Liver (tissue), 9 donors: ENCODE data around the gene CARS2. TPM values are rescaled to one million over a fixed set of nuclear protein-coding genes. Genes with fewer than 3 reads are reported as not detected.

Source experiments
- DNase-seq: peaks from one replicate; pipeline ENCODE4 v3.0.0-alpha.2; 2017; ENCODE audit warnings: low spot score
- H3K27ac ChIP-seq, 2 donors: one replicate each; pipeline ENCODE4 v1.7.0; 2013; ENCODE audit warnings: inconsistent platforms in 2 of 2, low read length in 2 of 2, control low read depth in 1 of 2, low read depth in 1 of 2, mild to moderate bottlenecking in 1 of 2
- H3K27me3 ChIP-seq, 4 donors: one replicate each; pipeline versions ENCODE4 v1.6.1 to v1.7.0; 2013; ENCODE audit warnings: low read length in 3 of 4, inconsistent platforms in 1 of 4, mild to moderate bottlenecking in 1 of 4, moderate library complexity in 1 of 4; ENCODE audit not compliant: control insufficient read depth in 4 of 4, insufficient read depth in 4 of 4
- H3K36me3 ChIP-seq, 4 donors: one replicate each; pipeline versions ENCODE4 v1.6.1 to v1.7.0; 2013; ENCODE audit warnings: low read length in 3 of 4, mild to moderate bottlenecking in 3 of 4, low read depth in 1 of 4, moderate library complexity in 1 of 4; ENCODE audit not compliant: control insufficient read depth in 4 of 4, insufficient read depth in 3 of 4
- H3K4me1 ChIP-seq, 4 donors: one replicate each; pipeline versions ENCODE4 v1.6.1 to v1.7.0; 2013; ENCODE audit warnings: low read length in 3 of 4, mild to moderate bottlenecking in 3 of 4, moderate library complexity in 1 of 4; ENCODE audit not compliant: control insufficient read depth in 4 of 4, insufficient read depth in 4 of 4
- H3K4me3 ChIP-seq, 3 donors: one replicate each; pipeline versions ENCODE4 v1.6.1 to v1.7.0; 2013; ENCODE audit warnings: low read length in 3 of 3, control low read depth in 1 of 3, low read depth in 1 of 3, mild to moderate bottlenecking in 1 of 3
- H3K9ac ChIP-seq, 2 donors: one replicate each; pipeline ENCODE4 v1.7.0; 2013; ENCODE audit warnings: low read length in 2 of 2, mild to moderate bottlenecking in 2 of 2, moderate library complexity in 2 of 2, control low read depth in 1 of 2, low read depth in 1 of 2
- H3K9me3 ChIP-seq, 4 donors: one replicate each; pipeline versions ENCODE4 v1.6.1 to v1.7.0; 2013; ENCODE audit warnings: low read length in 3 of 4; ENCODE audit not compliant: control insufficient read depth in 4 of 4
- ATF3 ChIP-seq: IDR thresholded peaks from 2 replicates; pipeline ENCODE4 v1.6.1; 2016; ENCODE audit warnings: antibody characterized with exemption
- CTCF ChIP-seq: fragments of 150-350 bp; IDR thresholded peaks from 2 replicates; pipeline ENCODE4 v1.5.1; 2017; ENCODE audit warnings: improper control_type of control experiment, low read depth, low read length; ENCODE audit not compliant: missing input control
- EGR1 ChIP-seq, 2 donors: IDR thresholded peaks; 2 replicates each; pipeline ENCODE4 v1.6.1; 2016 to 2018; ENCODE audit warnings: antibody characterized with exemption in 2 of 2, low read depth in 2 of 2
- FOXA1 ChIP-seq: IDR thresholded peaks from 2 replicates; pipeline ENCODE4 v1.6.1; 2016; ENCODE audit warnings: antibody characterized with exemption
- JUND ChIP-seq, 2 donors: IDR thresholded peaks; 2 replicates each; pipeline ENCODE4 v1.6.1; 2016; ENCODE audit warnings: antibody characterized with exemption in 2 of 2
- NR2F2 ChIP-seq: IDR thresholded peaks from 2 replicates; pipeline ENCODE4 v1.6.1; 2016; ENCODE audit warnings: antibody characterized with exemption
- SP1 ChIP-seq: IDR thresholded peaks from 2 replicates; pipeline ENCODE4 v1.6.1; 2018; ENCODE audit warnings: antibody characterized with exemption, mild to moderate bottlenecking
- TAF1 ChIP-seq: conservative IDR thresholded peaks from 2 replicates; pipeline ENCODE4 v1.6.1; 2016; ENCODE audit warnings: antibody characterized with exemption, mild to moderate bottlenecking
- YY1 ChIP-seq: IDR thresholded peaks from 2 replicates; pipeline ENCODE4 v1.6.1; 2016; ENCODE audit warnings: antibody characterized with exemption, mild to moderate bottlenecking
- ZBTB33 ChIP-seq: IDR thresholded peaks from 2 replicates; pipeline ENCODE4 v1.6.1; 2016; ENCODE audit warnings: antibody characterized with exemption
- WGBS: extraction: QIAGEN DNeasy Blood & Tissue Kit; methylation state at CpG from one replicate; pipeline ENCODE4 v1.1.7; 2013; 5-methylcytosine and 5-hydroxymethylcytosine counted together
- polyA plus RNA-seq, 2 donors: library from polyadenylated mRNA; stranded (reverse) in 1 of 2; unstranded in 1 of 2; fragments of 200-250 nt in 1 of 2; fragments of >200 nt in 1 of 2; fragmentation: Nextera tagmentation in 1 of 2; extraction: Ambion mirVana in 1 of 2; gene quantifications; one replicate each; pipeline versions ENCODE4 v1.2.1 to v1.2.3, GENCODE V29; 2013 to 2015
- total RNA-seq, 2 donors: library from RNA; depleted of rRNA; stranded (reverse); fragments of >200 nt; gene quantifications; one replicate each; pipeline ENCODE4 v1.2.3, GENCODE V29; 2014
- TF ChIP-seq, protein P1 (sequence below): IDR thresholded peaks from 2 replicates; pipeline ENCODE4 v1.6.1; 2016; ENCODE audit warnings: antibody characterized with exemption, mild to moderate bottlenecking
- TF ChIP-seq, protein P2 (sequence below): IDR thresholded peaks from 2 replicates; pipeline ENCODE4 v1.6.1; 2016; ENCODE audit warnings: antibody characterized with exemption
- donor health status: healthy.
- donor health status: healthy.
- donor health status: healthy.
- donor health status: healthy.
- donor health status: healthy.

The CARS2 gene
- total and polyA plus RNA-seq, 4 donors = 28.6 to 44.0 (median 31.4) TPM

DNA sequence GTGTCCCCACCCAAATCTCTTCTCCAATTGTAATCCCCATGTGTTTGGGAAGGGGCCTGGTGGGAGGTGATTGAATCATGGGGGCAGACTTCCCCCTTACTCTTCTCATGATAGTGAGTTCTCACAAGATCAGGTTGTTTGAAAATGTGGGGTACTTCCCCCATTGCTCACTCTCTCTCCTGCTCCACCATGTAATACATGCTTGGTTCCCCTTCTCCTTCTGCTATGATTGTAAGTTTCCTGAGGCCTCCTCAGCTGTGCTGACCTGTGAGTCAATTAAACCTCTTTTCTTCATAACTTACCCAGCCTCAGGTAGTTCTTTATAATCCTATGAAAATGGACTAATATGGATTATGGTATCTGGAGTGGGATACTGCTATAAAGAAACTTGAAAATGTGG, 31.6 kb upstream of the CARS2 start:
- Histone ChIP-seq H3K27me3 (no peaks in the 10 kb centered on the region), H3K9ac (no peak overlapping the region)
- no peak for DNase-seq

GRCh38 chr13:110734561-110734960, 28.6 kb upstream of the CARS2 start:
- 88% methylated on average over 5 of the region's 5 CpGs for WGBS
- TF ChIP-seq ZBTB33 (no peak), JUND (IDR thresholded peaks at IDR 0.05) (no peak), SP1 (no peak), NR2F2 (no peak), TAF1 (no peak), FOXA1 (no peak), CTCF (no peak), YY1 (no peak)
- Histone ChIP-seq H3K36me3 (no peaks in the 10 kb centered on the region), H3K9ac (no peak overlapping the region), H3K27me3 (no peaks in the 10 kb centered on the region), H3K4me1 (no peaks in the 10 kb centered on the region), H3K9me3 (no peaks in the 10 kb centered on the region), H3K27ac (no peak overlapping the region), H3K4me3 (no peak overlapping the region)
- no peak for DNase-seq

More for the DNA sequence above, 31.6 kb upstream of the CARS2 start:
- Histone ChIP-seq H3K4me1 (no peaks in the 10 kb centered on the region), H3K4me3 (no peak overlapping the region), H3K36me3 (no peaks in the 10 kb centered on the region), H3K9me3 (no peaks in the 10 kb centered on the region), H3K27ac (no peak overlapping the region)
- TF ChIP-seq, protein P1, sequence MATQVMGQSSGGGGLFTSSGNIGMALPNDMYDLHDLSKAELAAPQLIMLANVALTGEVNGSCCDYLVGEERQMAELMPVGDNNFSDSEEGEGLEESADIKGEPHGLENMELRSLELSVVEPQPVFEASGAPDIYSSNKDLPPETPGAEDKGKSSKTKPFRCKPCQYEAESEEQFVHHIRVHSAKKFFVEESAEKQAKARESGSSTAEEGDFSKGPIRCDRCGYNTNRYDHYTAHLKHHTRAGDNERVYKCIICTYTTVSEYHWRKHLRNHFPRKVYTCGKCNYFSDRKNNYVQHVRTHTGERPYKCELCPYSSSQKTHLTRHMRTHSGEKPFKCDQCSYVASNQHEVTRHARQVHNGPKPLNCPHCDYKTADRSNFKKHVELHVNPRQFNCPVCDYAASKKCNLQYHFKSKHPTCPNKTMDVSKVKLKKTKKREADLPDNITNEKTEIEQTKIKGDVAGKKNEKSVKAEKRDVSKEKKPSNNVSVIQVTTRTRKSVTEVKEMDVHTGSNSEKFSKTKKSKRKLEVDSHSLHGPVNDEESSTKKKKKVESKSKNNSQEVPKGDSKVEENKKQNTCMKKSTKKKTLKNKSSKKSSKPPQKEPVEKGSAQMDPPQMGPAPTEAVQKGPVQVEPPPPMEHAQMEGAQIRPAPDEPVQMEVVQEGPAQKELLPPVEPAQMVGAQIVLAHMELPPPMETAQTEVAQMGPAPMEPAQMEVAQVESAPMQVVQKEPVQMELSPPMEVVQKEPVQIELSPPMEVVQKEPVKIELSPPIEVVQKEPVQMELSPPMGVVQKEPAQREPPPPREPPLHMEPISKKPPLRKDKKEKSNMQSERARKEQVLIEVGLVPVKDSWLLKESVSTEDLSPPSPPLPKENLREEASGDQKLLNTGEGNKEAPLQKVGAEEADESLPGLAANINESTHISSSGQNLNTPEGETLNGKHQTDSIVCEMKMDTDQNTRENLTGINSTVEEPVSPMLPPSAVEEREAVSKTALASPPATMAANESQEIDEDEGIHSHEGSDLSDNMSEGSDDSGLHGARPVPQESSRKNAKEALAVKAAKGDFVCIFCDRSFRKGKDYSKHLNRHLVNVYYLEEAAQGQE = no peak
- TF ChIP-seq EGR1 (IDR thresholded peaks at IDR 0.05; ENCODE audit: low read depth in 2 of 2) (no peak), ATF3 (no peak), JUND (IDR thresholded peaks at IDR 0.05) (no peak), NR2F2 (no peak), YY1 (no peak)
- TF ChIP-seq, protein P2, sequence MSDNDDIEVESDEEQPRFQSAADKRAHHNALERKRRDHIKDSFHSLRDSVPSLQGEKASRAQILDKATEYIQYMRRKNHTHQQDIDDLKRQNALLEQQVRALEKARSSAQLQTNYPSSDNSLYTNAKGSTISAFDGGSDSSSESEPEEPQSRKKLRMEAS = no peak
